OCI-M2 (cell line): ENCODE measurements around the gene JADE2.
"Not testable (repeated sequence)": the region's sequence is repeated elsewhere in the genome, so short reads cannot be mapped to it uniquely, and the experiment has no call there.

Source experiments
- DNase-seq: peaks from one replicate; lab custom pipeline; 2025; ENCODE audit not compliant: unreplicated experiment; lab: John Stamatoyannopoulos, UW

JADE2 gene

GRCh38 chr5:134550271-134551214 lies 25.1 kb downstream of the JADE2 start:
- no peak for DNase-seq

- DNase-seq: no peak
These were observed 26.4 kb downstream of the JADE2 start for GRCh38 chr5:134551901-134552300.

GRCh38 chr5:134552301-134552700 lies 26.8 kb downstream of the JADE2 start:
- no peak for DNase-seq

GRCh38 chr5:134552716-134553115 lies 27.2 kb downstream of the JADE2 start:
- not testable (repeated sequence) for DNase-seq

GRCh38 chr5:134553821-134554267 lies 28.4 kb downstream of the JADE2 start:
- DNase-seq: no peak

- DNase-seq: no peak
These were observed 29.1 kb downstream of the JADE2 start for GRCh38 chr5:134554319-134555222.

- no peak for DNase-seq
These were observed 29.9 kb downstream of the JADE2 start for GRCh38 chr5:134555223-134555889.

- DNase-seq: no peak
These were observed 30.4 kb downstream of the JADE2 start for GRCh38 chr5:134555890-134556311.

GRCh38 chr5:134556588-134556987 lies 31.1 kb downstream of the JADE2 start:
- not testable (repeated sequence) for DNase-seq

- no peak for DNase-seq
These were observed 31.5 kb downstream of the JADE2 start for GRCh38 chr5:134556994-134557393.

- DNase-seq: no peak
These were observed 34.2 kb downstream of the JADE2 start for GRCh38 chr5:134559672-134560071.

- DNase-seq: no peak
These were observed 35.2 kb downstream of the JADE2 start for GRCh38 chr5:134560698-134561097.

GRCh38 chr5:134561871-134562296 lies 36.4 kb downstream of the JADE2 start:
- DNase-seq: no peak

- no peak for DNase-seq
These were observed 37.8 kb downstream of the JADE2 start for GRCh38 chr5:134563221-134563620.

GRCh38 chr5:134563962-134564361 lies 38.5 kb downstream of the JADE2 start:
- DNase-seq: no peak

- DNase-seq: no peak
These were observed 38.9 kb downstream of the JADE2 start for GRCh38 chr5:134564396-134564795.

- no peak for DNase-seq
These were observed 40.6 kb downstream of the JADE2 start for GRCh38 chr5:134565791-134566740.

GRCh38 chr5:134566741-134567221 lies 41.3 kb downstream of the JADE2 start:
- no peak for DNase-seq

- DNase-seq: no peak
These were observed 42.3 kb downstream of the JADE2 start for GRCh38 chr5:134567641-134568336.
